IMR-90 (cell line): Measurements from ENCODE around the gene TUSC2. TPM values are rescaled to one million over a fixed set of nuclear protein-coding genes. Genes with fewer than 3 reads are reported as not detected.
A peak's percentile ranks its signal among the peaks of the same experiment; 100 is the strongest.

Experiments used
- ATAC-seq: fragments of 200-7000 bp; cut with Tn5 transposase; 2 replicates; pipeline ENCODE4 v1.9.1; 2020; ENCODE audit warnings: low read depth, mild to moderate bottlenecking, moderate library complexity
- BruUV-seq: library from RNA; stranded (reverse); fragments of 400-500 nt; replicated peaks from 2 replicates; lab custom pipeline; 2021; lab: Mats Ljungman, UMichigan
- CTCF ChIA-PET: fragments of 300-600 bp; formaldehyde crosslinking; extraction: SDS; loops from one replicate; lab custom pipeline; 2021; ENCODE audit warnings: antibody characterized with exemption; lab: Yijun Ruan, JAX
- POLR2A ChIA-PET: fragments of 300-600 bp; sonication (Branson Sonifier 250); formaldehyde crosslinking; loops from one replicate; lab custom pipeline; 2022; ENCODE audit warnings: antibody characterized with exemption; ENCODE audit not compliant: unreplicated experiment; lab: Charles Lee
- DNase-seq: peaks from one replicate; pipeline ENCODE4 v3.0.0; 2013
- H2AFZ ChIP-seq: replicated peaks from 2 replicates; pipeline ENCODE3; 2013; ENCODE audit warnings: low read length, mild to moderate bottlenecking; ENCODE audit not compliant: poor library complexity
- H2AK5ac ChIP-seq: 2 replicates; pipeline ENCODE4 v1.6.1; 2013; ENCODE audit warnings: low read depth, low read length, inconsistent platforms
- H2AK9ac ChIP-seq: replicated peaks from 2 replicates; pipeline ENCODE3; 2013; ENCODE audit warnings: mild to moderate bottlenecking, low read depth, low read length, moderate library complexity; ENCODE audit not compliant: poor library complexity
- H2BK120ac ChIP-seq: 2 replicates; pipeline ENCODE4 v1.6.1; 2013; ENCODE audit warnings: low read depth, low read length, inconsistent platforms
- H2BK15ac ChIP-seq: 3 replicates; pipeline ENCODE4 v1.6.1; 2013; ENCODE audit warnings: low read depth, low read length, inconsistent platforms
- H2BK20ac ChIP-seq: 2 replicates; pipeline ENCODE4 v1.6.1; 2013; ENCODE audit warnings: low read depth, mild to moderate bottlenecking, inconsistent platforms, low read length, moderate library complexity
- H2BK5ac ChIP-seq: 2 replicates; pipeline ENCODE4 v1.6.1; 2013; ENCODE audit warnings: mild to moderate bottlenecking, low read depth, low read length, inconsistent platforms; ENCODE audit not compliant: poor library complexity, severe bottlenecking
- H3K14ac ChIP-seq: replicated peaks from 2 replicates; pipeline ENCODE4 v1.6.1; 2013; ENCODE audit warnings: low read depth, low read length, inconsistent platforms
- H3K18ac ChIP-seq: 2 replicates; pipeline ENCODE4 v1.6.1; 2013; ENCODE audit warnings: low read depth, low read length, control low read depth
- H3K23ac ChIP-seq: 2 replicates; pipeline ENCODE4 v1.6.1; 2013; ENCODE audit warnings: low read depth, low read length, inconsistent platforms
- H3K27ac ChIP-seq: 2 replicates; pipeline ENCODE4 v1.5.1; 2013; ENCODE audit warnings: mild to moderate bottlenecking, control low read depth, low read length; ENCODE audit not compliant: insufficient read depth
- H3K27me3 ChIP-seq: 2 replicates; pipeline ENCODE4 v1.6.1; 2013; ENCODE audit warnings: low read length; ENCODE audit not compliant: control insufficient read depth, insufficient read depth
- H3K36me3 ChIP-seq: 2 replicates; pipeline ENCODE4 v1.6.1; 2013; ENCODE audit warnings: low read length, mixed read lengths; ENCODE audit not compliant: control insufficient read depth, insufficient read depth
- H3K4ac ChIP-seq: 2 replicates; pipeline ENCODE4 v1.6.1; 2013; ENCODE audit warnings: low read depth, low read length, inconsistent platforms
- H3K4me1 ChIP-seq: 2 replicates; pipeline ENCODE4 v1.6.1; 2013; ENCODE audit warnings: low read length, mixed read lengths; ENCODE audit not compliant: control insufficient read depth, insufficient read depth
- H3K4me2 ChIP-seq: 2 replicates; pipeline ENCODE4 v1.6.1; 2013; ENCODE audit warnings: low read depth, mild to moderate bottlenecking, control low read depth, low read length, moderate library complexity
- H3K4me3 ChIP-seq: 2 replicates; pipeline ENCODE4 v1.5.1; 2013; ENCODE audit warnings: low read depth, mild to moderate bottlenecking, control low read depth, low read length, moderate library complexity; ENCODE audit not compliant: insufficient read depth
- H3K56ac ChIP-seq: 2 replicates; pipeline ENCODE4 v1.6.1; 2013; ENCODE audit warnings: low read length, inconsistent platforms; ENCODE audit not compliant: insufficient read depth; ENCODE audit errors: extremely low read depth
- H3K79me1 ChIP-seq, 2 experiments: 2 replicates each; pipeline ENCODE4 v1.6.1; 2013; ENCODE audit warnings: low read length in 2 of 2, inconsistent platforms in 1 of 2, low read depth in 1 of 2
- H3K9ac ChIP-seq: 2 replicates; pipeline ENCODE4 v1.6.1; 2013; ENCODE audit warnings: low read depth, low read length, control low read depth
- H3K9me1 ChIP-seq: 2 replicates; pipeline ENCODE4 v1.6.1; 2013; ENCODE audit warnings: low read length, inconsistent platforms; ENCODE audit not compliant: insufficient read depth
- H3K9me3 ChIP-seq: 2 replicates; pipeline ENCODE4 v1.6.1; 2013; ENCODE audit warnings: low read length; ENCODE audit not compliant: control insufficient read depth, insufficient read depth
- H4K20me1 ChIP-seq: 2 replicates; pipeline ENCODE4 v1.6.1; 2013; ENCODE audit warnings: low read length, inconsistent platforms; ENCODE audit not compliant: insufficient read depth
- H4K5ac ChIP-seq: 2 replicates; pipeline ENCODE4 v1.6.1; 2013; ENCODE audit warnings: mild to moderate bottlenecking, low read depth, low read length, control low read depth
- H4K8ac ChIP-seq, 2 experiments: 2 replicates each; pipeline ENCODE4 v1.6.1; 2013; ENCODE audit warnings: low read depth in 2 of 2, low read length in 2 of 2, control low read depth in 1 of 2, inconsistent platforms in 1 of 2
- H4K91ac ChIP-seq: 2 replicates; pipeline ENCODE4 v1.6.1; 2013; ENCODE audit warnings: low read depth, low read length, inconsistent platforms; ENCODE audit not compliant: insufficient read depth
- MAZ ChIP-seq: IDR thresholded peaks from 2 replicates; pipeline ENCODE4 v1.6.1; 2012; ENCODE audit warnings: low read depth, mild to moderate bottlenecking, low read length, improper control_type of control experiment, moderate library complexity, borderline replicate concordance
- RAD21 ChIP-seq: IDR thresholded peaks from 2 replicates; pipeline ENCODE4 v1.6.1; 2012; ENCODE audit warnings: low read length, improper control_type of control experiment
- WGBS, 2 experiments: methylation state at CpG; one replicate each; pipeline versions ENCODE4 v1.1.5 to v1.1.7; 2013; ENCODE audit warnings: missing lambda C conversion rate in 2 of 2; ENCODE audit not compliant: insufficient read length in 1 of 2; ENCODE audit errors: extremely low coverage in 2 of 2; 5-methylcytosine and 5-hydroxymethylcytosine counted together
- dilution Hi-C: fragments of 300-500 bp; cut with HindIII; formaldehyde crosslinking; loops from one replicate; pipeline ENCODE4 v1.14.3; 2018; ENCODE audit warnings: low sequenced_read_pairs; ENCODE audit not compliant: unreplicated experiment
- in situ Hi-C: fragments of 300-500 bp; cut with MboI; formaldehyde crosslinking; loops from 3 replicates; pipeline ENCODE4 v1.14.3; 2019; ENCODE audit warnings: low sequenced_read_pairs, inconsistent platforms, mixed read lengths
- intact Hi-C: fragments of 100-400 bp; cut with micrococcal nuclease; formaldehyde crosslinking; loops from 2 replicates; pipeline ENCODE4 v1.10.0; 2022
- polyA plus RNA-seq, 3 experiments: library from polyadenylated mRNA; depleted of rRNA; stranded (reverse); fragments of >200 nt; gene quantifications; 2 replicates each; pipeline ENCODE4 v1.2.3, GENCODE V29; 2012; ENCODE audit warnings: low replicate concordance in 1 of 3
- total RNA-seq: library from RNA; depleted of rRNA; stranded (reverse); fragments of >200 nt; gene quantifications from 2 replicates; pipeline ENCODE4 v1.2.3, GENCODE V29; 2012

TUSC2 gene
- total and polyA plus RNA-seq, 2 of the 4 experiments (the other 2 are of a cell fraction): 13.4 to 24.0 TPM

DNA sequence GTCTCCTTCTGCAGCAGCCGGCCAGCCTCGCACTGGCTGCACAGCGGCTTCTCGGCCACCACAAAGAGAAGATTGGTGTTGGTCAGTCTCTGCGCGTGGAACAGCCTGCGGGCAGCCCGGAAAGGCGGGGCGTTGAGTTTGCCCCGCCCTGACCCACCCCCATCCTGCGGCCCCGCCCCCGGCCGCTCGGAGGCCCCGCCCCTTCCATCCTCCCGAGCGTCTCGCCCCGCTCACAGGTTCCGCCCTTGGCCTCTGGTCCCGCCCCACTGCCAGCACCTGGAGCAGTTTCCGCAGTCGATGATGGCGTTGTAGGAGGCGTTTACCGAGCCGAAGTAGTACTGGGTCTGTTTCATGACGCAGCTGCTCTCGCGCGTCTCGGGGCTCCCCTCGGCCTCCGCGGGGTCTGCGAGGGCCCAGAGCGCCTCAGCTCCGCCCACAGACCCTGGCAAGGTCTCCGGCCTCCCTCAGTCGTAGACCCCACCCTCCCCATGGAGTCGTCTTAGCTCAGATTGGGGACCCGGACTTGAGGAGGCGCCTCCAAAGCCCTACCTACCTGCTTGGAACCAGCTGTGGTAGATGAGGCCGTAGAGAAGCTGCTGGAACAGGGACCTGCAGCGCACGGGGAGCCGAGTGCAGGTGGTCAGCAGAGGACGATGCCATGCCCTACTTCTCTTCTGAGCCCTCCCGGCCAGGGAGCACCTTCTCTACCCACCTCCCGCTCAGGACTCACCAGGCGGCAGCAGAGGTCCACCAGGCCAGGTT is 37.2 kb upstream of the TUSC2 start:
- in situ Hi-C loops (no loop called here), intact Hi-C loops (no loop called here), dilution Hi-C loops (no loop called here)
- no TSS peak for BruUV-seq
- no peak overlapping the region for H2AK5ac ChIP-seq
- no peak overlapping the region for H2BK5ac ChIP-seq
- H3K9me1 ChIP-seq: 0 out of 2 replicates have a peak, but pooled peaks cover 6% of the 10 kb centered on the region
- no peak overlapping the region for H2BK20ac ChIP-seq
- peak overlapping the region in 1 of 2 experiments; percentile 37; a peak in 2 of 4 replicates for H4K8ac ChIP-seq
- no peak overlapping the region for H4K5ac ChIP-seq
- no peak overlapping the region for H3K4ac ChIP-seq
- peaks cover 3% of the 10 kb centered on the region; the same call in 1 of the 2 replicates for H3K4me1 ChIP-seq
- H3K27me3 ChIP-seq: peaks cover 34% of the 10 kb centered on the region
- DNase-seq: peak; percentile 49
- H3K9ac ChIP-seq: no peak overlapping the region
- H3K14ac ChIP-seq: no peak overlapping the region
- no peak overlapping the region for H3K18ac ChIP-seq
- no peaks in the 10 kb centered on the region for H3K9me3 ChIP-seq
- TF ChIP-seq MAZ (0 out of 2 replicates have a peak, but pooled peaks have one; percentile 26), RAD21 (no peak)
- H3K4me2 ChIP-seq: peak overlapping the region; percentile 99
- no peak overlapping the region; the same call in 1 of the 2 replicates for H3K23ac ChIP-seq
- ChIA-PET CTCF (no interaction called here), POLR2A (interaction anchor here (0.7 kb wide), 1 partner anchor 11 kb away, joined by 4 read pairs; no protein-coding TSS in a partner anchor)
- peak overlapping the region; percentile 98 for H2AFZ ChIP-seq
- no peak overlapping the region for H3K27ac ChIP-seq
- peak overlapping the region; percentile 85 for H2AK9ac ChIP-seq
- peak overlapping the region; percentile 63 for H3K4me3 ChIP-seq
- H3K79me1 ChIP-seq: no peaks in the 10 kb centered on the region
- no peaks in the 10 kb centered on the region for H4K20me1 ChIP-seq
- no peak overlapping the region for H3K56ac ChIP-seq
- no peak overlapping the region for H2BK120ac ChIP-seq
- 3% methylated on average over 13 of the region's 53 CpGs; no CpG with 5 or more reads in 1 of the 2 experiments for WGBS, 2 experiments
- no peak overlapping the region for H4K91ac ChIP-seq
- H2BK15ac ChIP-seq: no peak overlapping the region
- peak; percentile 94 for ATAC-seq
- no peaks in the 10 kb centered on the region for H3K36me3 ChIP-seq
